Neural progenitor cell (in vitro differentiated cells): ENCODE data around the gene BLVRA.
"Not testable (repeated sequence)": the region's sequence is repeated elsewhere in the genome, so short reads cannot be mapped to it uniquely, and the experiment has no call there.

Source experiments
- CTCF ChIP-seq: fragments of 200-600 bp; sonication (generic); IDR thresholded peaks from 2 replicates; pipeline ENCODE4 v1.5.1; 2017; ENCODE audit warnings: antibody characterized with exemption, mild to moderate bottlenecking
- EZH2 ChIP-seq: fragments of 200-600 bp; sonication (generic); IDR thresholded peaks from 2 replicates; pipeline ENCODE4 v1.6.1; 2017; ENCODE audit warnings: antibody characterized with exemption, mild to moderate bottlenecking, moderate library complexity
- EZH2phosphoT487 ChIP-seq: fragments of 200-600 bp; sonication (generic); IDR thresholded peaks from 2 replicates; pipeline ENCODE4 v1.6.1; 2017; ENCODE audit warnings: antibody characterized with exemption

GRCh38 chr7:43734575-43735332, 23.7 kb upstream of the BLVRA start:
- TF ChIP-seq EZH2phosphoT487, CTCF, EZH2: not testable (repeated sequence)
